ENCODE results near the gene DCP2. TPM values are rescaled to one million over a fixed set of nuclear protein-coding genes. Genes with fewer than 3 reads are reported as not detected.

The DCP2 gene
- total RNA-seq, 1 donor from 2014 or later = 39.7 TPM

- no peak overlapping the region for H3K4me3 Mint-ChIP-seq (ENCODE audit: unreplicated experiment)
- no peaks in the 10 kb centered on the region for H3K27me3 Mint-ChIP-seq (ENCODE audit: unreplicated experiment)
- H3K4me1 Mint-ChIP-seq (ENCODE audit: unreplicated experiment) = peaks cover 6% of the 10 kb centered on the region
- H3K9me3 Mint-ChIP-seq (ENCODE audit: unreplicated experiment) = no peaks in the 10 kb centered on the region
- no peak for TF ChIP-seq CTCF (IDR thresholded peaks at IDR 0.05)
- DNase-seq (ENCODE audit: extremely low spot score, unreplicated experiment) = no peak
- H3K36me3 Mint-ChIP-seq (ENCODE audit: unreplicated experiment) = peaks cover 28% of the 10 kb centered on the region
- no peak overlapping the region for H3K27ac Mint-ChIP-seq (ENCODE audit: unreplicated experiment)
Observed at GRCh38 chr5:113000466-113000865, 23.9 kb downstream of the DCP2 start.

- Mint-ChIP-seq H3K27me3 (ENCODE audit: unreplicated experiment) (no peaks in the 10 kb centered on the region), H3K36me3 (ENCODE audit: unreplicated experiment) (peaks cover 26% of the 10 kb centered on the region), H3K4me3 (ENCODE audit: unreplicated experiment) (no peak overlapping the region), H3K9me3 (ENCODE audit: unreplicated experiment) (no peaks in the 10 kb centered on the region), H3K27ac (ENCODE audit: unreplicated experiment) (no peak overlapping the region), H3K4me1 (ENCODE audit: unreplicated experiment) (no peaks in the 10 kb centered on the region)
- no peak for TF ChIP-seq CTCF (IDR thresholded peaks at IDR 0.05)
- DNase-seq (ENCODE audit: extremely low spot score, unreplicated experiment) = no peak
Observed at GRCh38 chr5:113002423-113002822, 25.8 kb downstream of the DCP2 start.

DNA sequence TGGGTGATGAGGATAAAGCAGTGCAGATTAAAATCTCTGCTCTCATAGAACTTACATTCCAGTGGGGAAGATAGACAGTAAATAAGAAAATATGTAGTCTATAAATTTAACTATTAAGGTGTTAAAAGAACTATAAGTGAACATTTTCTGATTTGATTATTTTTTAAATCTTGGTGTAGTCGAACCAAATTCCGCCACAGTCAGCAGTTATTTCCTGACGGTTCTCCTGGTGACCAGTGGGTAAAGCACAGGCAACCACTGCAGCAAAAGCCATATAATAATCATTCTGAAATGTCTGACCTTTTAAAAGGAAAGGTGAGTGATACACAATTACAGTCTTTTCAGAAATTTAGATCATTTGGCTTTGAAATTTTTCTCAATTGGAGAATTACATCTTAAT is 27.2 kb downstream of the DCP2 start:
- Mint-ChIP-seq H3K36me3 (ENCODE audit: unreplicated experiment) (peaks cover 35% of the 10 kb centered on the region), H3K27ac (ENCODE audit: unreplicated experiment) (no peak overlapping the region), H3K27me3 (ENCODE audit: unreplicated experiment) (no peaks in the 10 kb centered on the region), H3K9me3 (ENCODE audit: unreplicated experiment) (no peaks in the 10 kb centered on the region), H3K4me3 (ENCODE audit: unreplicated experiment) (no peak overlapping the region), H3K4me1 (ENCODE audit: unreplicated experiment) (no peaks in the 10 kb centered on the region)
- no peak for DNase-seq (ENCODE audit: extremely low spot score, unreplicated experiment)
- no peak for TF ChIP-seq CTCF (IDR thresholded peaks at IDR 0.05)

DNA sequence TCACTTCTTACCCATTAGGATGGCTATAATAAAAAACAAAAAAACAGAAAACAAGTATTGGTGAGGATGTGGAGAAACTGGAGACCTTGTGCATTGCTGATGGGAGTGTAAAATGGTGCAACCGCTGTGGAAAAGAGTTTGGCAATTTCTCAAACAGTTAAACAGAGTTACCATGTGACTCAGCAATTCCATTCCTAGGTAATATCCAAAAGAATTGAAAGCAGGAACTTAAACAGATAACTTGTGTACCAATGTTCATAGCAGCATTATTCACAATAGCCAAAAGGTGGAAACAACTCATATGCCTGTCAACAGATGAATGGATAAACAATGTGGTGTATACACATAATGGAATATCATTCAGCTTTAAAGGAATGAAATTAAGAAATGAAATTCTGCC is 28.9 kb downstream of the DCP2 start:
- peaks cover 46% of the 10 kb centered on the region for H3K36me3 Mint-ChIP-seq (ENCODE audit: unreplicated experiment)
- DNase-seq (ENCODE audit: extremely low spot score, unreplicated experiment) = no peak
- no peaks in the 10 kb centered on the region for H3K9me3 Mint-ChIP-seq (ENCODE audit: unreplicated experiment)
- H3K4me3 Mint-ChIP-seq (ENCODE audit: unreplicated experiment) = no peak overlapping the region
- no peak for TF ChIP-seq CTCF (IDR thresholded peaks at IDR 0.05)
- H3K27ac Mint-ChIP-seq (ENCODE audit: unreplicated experiment) = no peak overlapping the region
- H3K4me1 Mint-ChIP-seq (ENCODE audit: unreplicated experiment) = no peaks in the 10 kb centered on the region
- H3K27me3 Mint-ChIP-seq (ENCODE audit: unreplicated experiment) = no peaks in the 10 kb centered on the region

GRCh38 chr5:113017881-113018635 is 41.5 kb downstream of the DCP2 start:
- Mint-ChIP-seq H3K4me3 (ENCODE audit: unreplicated experiment) (no peak overlapping the region), H3K9me3 (ENCODE audit: unreplicated experiment) (no peaks in the 10 kb centered on the region), H3K36me3 (ENCODE audit: unreplicated experiment) (peaks cover 33% of the 10 kb centered on the region), H3K27me3 (ENCODE audit: unreplicated experiment) (no peaks in the 10 kb centered on the region), H3K4me1 (ENCODE audit: unreplicated experiment) (peaks cover 1% of the 10 kb centered on the region), H3K27ac (ENCODE audit: unreplicated experiment) (no peak overlapping the region)
- TF ChIP-seq CTCF (IDR thresholded peaks at IDR 0.05) = no peak
- no peak for DNase-seq (ENCODE audit: extremely low spot score, unreplicated experiment)

Measured in osteocyte (in vitro differentiated cells).